H9 (cell line): ENCODE results near the gene FCHSD2. TPM values are rescaled to one million over a fixed set of nuclear protein-coding genes. Genes with fewer than 3 reads are reported as not detected.

Experiments
- DNase-seq: peaks from one replicate; pipeline ENCODE4 v3.0.0-alpha.2; 2017
- H2AFZ ChIP-seq: one replicate; pipeline ENCODE4 v1.6.1; 2013; ENCODE audit warnings: mild to moderate bottlenecking, low read length, control low read depth, moderate library complexity
- H2AK5ac ChIP-seq: 2 replicates; pipeline ENCODE4 v1.6.1; 2013; ENCODE audit warnings: low read length, control low read depth, mixed read lengths; ENCODE audit not compliant: insufficient read length
- H2BK120ac ChIP-seq: one replicate; pipeline ENCODE4 v1.6.1; 2013; ENCODE audit warnings: low read depth, mild to moderate bottlenecking, low read length, control low read depth, inconsistent platforms; ENCODE audit not compliant: poor library complexity, severe bottlenecking
- H2BK12ac ChIP-seq: 2 replicates; pipeline ENCODE4 v1.6.1; 2013; ENCODE audit warnings: low read length, control low read depth, mixed read lengths, low read depth; ENCODE audit not compliant: insufficient read length
- H2BK15ac ChIP-seq: 2 replicates; pipeline ENCODE4 v1.6.1; 2013; ENCODE audit warnings: low read depth, low read length, control low read depth
- H2BK20ac ChIP-seq: one replicate; pipeline ENCODE4 v1.6.1; 2013; ENCODE audit warnings: low read depth, mild to moderate bottlenecking, low read length, control low read depth, inconsistent platforms; ENCODE audit not compliant: poor library complexity, severe bottlenecking
- H2BK5ac ChIP-seq: 2 replicates; pipeline ENCODE4 v1.6.1; 2013; ENCODE audit warnings: low read length, control low read depth, mixed read lengths; ENCODE audit not compliant: insufficient read length
- H3K14ac ChIP-seq: 2 replicates; pipeline ENCODE4 v1.6.1; 2013; ENCODE audit warnings: low read length, control low read depth; ENCODE audit not compliant: insufficient read depth
- H3K18ac ChIP-seq: 2 replicates; pipeline ENCODE4 v1.6.1; 2013; ENCODE audit warnings: low read depth, mild to moderate bottlenecking, mixed read lengths, low read length, control low read depth; ENCODE audit not compliant: insufficient read length
- H3K23ac ChIP-seq: 2 replicates; pipeline ENCODE4 v1.6.1; 2013; ENCODE audit warnings: low read length, control low read depth, mixed read lengths, low read depth; ENCODE audit not compliant: insufficient read length
- H3K23me2 ChIP-seq: 2 replicates; pipeline ENCODE4 v1.6.1; 2013; ENCODE audit warnings: low read depth, mild to moderate bottlenecking, mixed read lengths, low read length, control low read depth; ENCODE audit not compliant: insufficient read length, poor library complexity, severe bottlenecking
- H3K27ac ChIP-seq: 2 replicates; pipeline ENCODE4 v1.5.1; 2013; ENCODE audit warnings: low read length, control low read depth, mixed read lengths, low read depth; ENCODE audit not compliant: insufficient read length
- H3K27me3 ChIP-seq: 2 replicates; pipeline ENCODE4 v1.6.1; 2013; ENCODE audit warnings: low read length, control low read depth, inconsistent platforms; ENCODE audit not compliant: insufficient read depth
- H3K4ac ChIP-seq: 2 replicates; pipeline ENCODE4 v1.6.1; 2013; ENCODE audit warnings: low read depth, mild to moderate bottlenecking, control low read depth, inconsistent platforms, low read length, moderate library complexity
- H3K4me1 ChIP-seq: 2 replicates; pipeline ENCODE4 v1.6.1; 2013; ENCODE audit warnings: low read length, control low read depth, inconsistent platforms; ENCODE audit not compliant: insufficient read depth
- H3K4me2 ChIP-seq: 2 replicates; pipeline ENCODE4 v1.6.1; 2013; ENCODE audit warnings: low read length, control low read depth, mixed read lengths; ENCODE audit not compliant: insufficient read length, insufficient read depth
- H3K56ac ChIP-seq: 2 replicates; pipeline ENCODE4 v1.6.1; 2013; ENCODE audit warnings: low read depth, mild to moderate bottlenecking, mixed read lengths, low read length, control low read depth; ENCODE audit not compliant: insufficient read length
- H3K79me1 ChIP-seq: 2 replicates; pipeline ENCODE4 v1.6.1; 2013; ENCODE audit warnings: low read depth, mild to moderate bottlenecking, moderate library complexity, low read length, control low read depth, inconsistent platforms; ENCODE audit not compliant: insufficient read depth, poor library complexity, severe bottlenecking
- H3K79me2 ChIP-seq: 2 replicates; pipeline ENCODE4 v1.6.1; 2013; ENCODE audit warnings: low read length, control low read depth, inconsistent platforms; ENCODE audit not compliant: insufficient read depth
- H3K9ac ChIP-seq: 2 replicates; pipeline ENCODE4 v1.6.1; 2013; ENCODE audit warnings: low read length, control low read depth, mixed read lengths; ENCODE audit not compliant: insufficient read length; ENCODE audit errors: extremely low read depth
- H3K9me3 ChIP-seq: one replicate; pipeline ENCODE4 v1.6.1; 2013; ENCODE audit warnings: low read depth, low read length, inconsistent platforms; ENCODE audit not compliant: control insufficient read depth
- H3T11ph ChIP-seq: one replicate; pipeline ENCODE4 v1.6.1; 2013; ENCODE audit warnings: mild to moderate bottlenecking, low read length, control low read depth, inconsistent platforms
- H4K20me1 ChIP-seq: one replicate; pipeline ENCODE4 v1.6.1; 2013; ENCODE audit not compliant: control insufficient read depth, insufficient read length, insufficient read depth
- H4K5ac ChIP-seq: 2 replicates; pipeline ENCODE4 v1.6.1; 2013; ENCODE audit warnings: low read depth, mild to moderate bottlenecking, mixed read lengths, low read length, control low read depth; ENCODE audit not compliant: insufficient read length
- H4K8ac ChIP-seq: replicated peaks from 2 replicates; pipeline ENCODE4 v1.6.1; 2013; ENCODE audit warnings: low read length, control low read depth, mixed read lengths, low read depth; ENCODE audit not compliant: insufficient read length
- H4K91ac ChIP-seq: 2 replicates; pipeline ENCODE4 v1.6.1; 2013; ENCODE audit warnings: low read depth, mild to moderate bottlenecking, moderate library complexity, mixed read lengths, low read length, control low read depth; ENCODE audit not compliant: insufficient read length
- H3K27ac Mint-ChIP-seq, 3 experiments: 2 replicates in 2 of 3; 3 replicates in 1 of 3; pipeline ENCODE4 v1.8.0; 2020 to 2021; ENCODE audit warnings: mixed read lengths in 3 of 3, mild to moderate bottlenecking in 1 of 3, moderate library complexity in 1 of 3
- H3K27me3 Mint-ChIP-seq: 2 replicates; pipeline ENCODE4 v1.8.0; 2021; ENCODE audit warnings: low read depth, mild to moderate bottlenecking, moderate library complexity, mixed read lengths
- H3K36me3 Mint-ChIP-seq, 3 experiments: 2 replicates in 2 of 3; 3 replicates in 1 of 3; pipeline ENCODE4 v1.8.0; 2020 to 2021; ENCODE audit warnings: low read depth in 3 of 3, mixed read lengths in 3 of 3; ENCODE audit not compliant: insufficient read depth in 1 of 3
- H3K4me1 Mint-ChIP-seq, 2 experiments: 2 replicates each; pipeline ENCODE4 v1.8.0; 2020; ENCODE audit warnings: mixed read lengths in 2 of 2
- H3K4me3 Mint-ChIP-seq, 2 experiments: 2 replicates in 1 of 2; 3 replicates in 1 of 2; pipeline ENCODE4 v1.8.0; 2020 to 2021; ENCODE audit warnings: mild to moderate bottlenecking in 2 of 2, mixed read lengths in 2 of 2, moderate library complexity in 1 of 2
- H3K9me3 Mint-ChIP-seq, 2 experiments: 2 replicates in 1 of 2; 3 replicates in 1 of 2; pipeline ENCODE4 v1.8.0; 2020; ENCODE audit warnings: mild to moderate bottlenecking in 2 of 2, mixed read lengths in 2 of 2, moderate library complexity in 1 of 2
- WGBS: extraction: QIAGEN DNeasy Blood & Tissue Kit; methylation state at CpG from one replicate; pipeline ENCODE4 v1.1.7; 2013; ENCODE audit warnings: missing lambda C conversion rate, low lambda C conversion rate, mixed read lengths; ENCODE audit not compliant: insufficient read length; ENCODE audit errors: extremely low coverage; 5-methylcytosine and 5-hydroxymethylcytosine counted together
- total RNA-seq: library from RNA; stranded (reverse); gene quantifications from 2 replicates; pipeline ENCODE4 v1.2.1, GENCODE V29; 2021
- TF ChIP-seq, protein P1 (sequence below): fragments of 200-600 bp; sonication (generic); conservative IDR thresholded peaks from 3 replicates; pipeline ENCODE4 v1.8.0; 2021; ENCODE audit warnings: antibody characterized with exemption, mild to moderate bottlenecking

Gene FCHSD2
- total RNA-seq, 1 experiment from 2014 or later: 17.8 TPM

DNA sequence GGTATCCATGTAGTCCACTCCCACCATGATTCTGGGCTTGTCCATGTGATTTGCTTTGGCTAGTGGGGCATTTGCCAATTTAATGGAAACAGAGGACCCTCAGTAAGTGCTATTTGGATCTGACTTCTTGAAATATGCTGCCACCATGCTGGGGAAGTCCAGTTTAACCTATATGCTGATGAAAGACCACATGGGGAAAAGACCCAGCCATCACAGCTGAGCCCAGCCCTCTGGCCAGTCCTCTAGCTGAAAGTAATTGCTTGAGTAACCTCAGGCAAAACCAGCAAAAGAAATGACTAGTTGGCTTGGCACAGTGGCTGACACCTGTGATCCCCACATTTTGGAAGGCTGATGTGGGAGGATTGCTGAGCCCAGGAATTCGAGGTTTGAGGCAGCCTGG is 266.4 kb downstream of the FCHSD2 start:
- H3K4ac ChIP-seq: no peak overlapping the region
- no peaks in the 10 kb centered on the region for H3K9me3 ChIP-seq
- no peak overlapping the region for H2BK5ac ChIP-seq
- no peak overlapping the region for H4K5ac ChIP-seq
- H4K20me1 ChIP-seq: no peaks in the 10 kb centered on the region
- Mint-ChIP-seq H3K4me3 (no peak overlapping the region), H3K27ac (no peak overlapping the region), H3K27me3 (no peaks in the 10 kb centered on the region), H3K4me1 (peaks cover 9 to 10% of the 10 kb centered on the region in 2 experiments; a peak in 3 of 4 replicates), H3K36me3 (no peaks in the 10 kb centered on the region), H3K9me3 (no peaks in the 10 kb centered on the region)
- no peak overlapping the region for H3K56ac ChIP-seq
- H2BK20ac ChIP-seq: no peak overlapping the region
- DNase-seq: no peak
- no CpG with 5 or more reads among the region's 1 CpG for WGBS
- H3K23ac ChIP-seq: no peak overlapping the region
- TF ChIP-seq, protein P1, sequence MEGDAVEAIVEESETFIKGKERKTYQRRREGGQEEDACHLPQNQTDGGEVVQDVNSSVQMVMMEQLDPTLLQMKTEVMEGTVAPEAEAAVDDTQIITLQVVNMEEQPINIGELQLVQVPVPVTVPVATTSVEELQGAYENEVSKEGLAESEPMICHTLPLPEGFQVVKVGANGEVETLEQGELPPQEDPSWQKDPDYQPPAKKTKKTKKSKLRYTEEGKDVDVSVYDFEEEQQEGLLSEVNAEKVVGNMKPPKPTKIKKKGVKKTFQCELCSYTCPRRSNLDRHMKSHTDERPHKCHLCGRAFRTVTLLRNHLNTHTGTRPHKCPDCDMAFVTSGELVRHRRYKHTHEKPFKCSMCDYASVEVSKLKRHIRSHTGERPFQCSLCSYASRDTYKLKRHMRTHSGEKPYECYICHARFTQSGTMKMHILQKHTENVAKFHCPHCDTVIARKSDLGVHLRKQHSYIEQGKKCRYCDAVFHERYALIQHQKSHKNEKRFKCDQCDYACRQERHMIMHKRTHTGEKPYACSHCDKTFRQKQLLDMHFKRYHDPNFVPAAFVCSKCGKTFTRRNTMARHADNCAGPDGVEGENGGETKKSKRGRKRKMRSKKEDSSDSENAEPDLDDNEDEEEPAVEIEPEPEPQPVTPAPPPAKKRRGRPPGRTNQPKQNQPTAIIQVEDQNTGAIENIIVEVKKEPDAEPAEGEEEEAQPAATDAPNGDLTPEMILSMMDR: no peak
- no peaks in the 10 kb centered on the region for H3K4me1 ChIP-seq
- H2AK5ac ChIP-seq: no peak overlapping the region
- H3K79me1 ChIP-seq: no peaks in the 10 kb centered on the region
- H3K27me3 ChIP-seq: no peaks in the 10 kb centered on the region
- no peak overlapping the region for H2AFZ ChIP-seq
- no peak overlapping the region for H3T11ph ChIP-seq
- no peak overlapping the region for H2BK15ac ChIP-seq
- no peak overlapping the region for H4K8ac ChIP-seq
- H3K9ac ChIP-seq: no peak overlapping the region
- H3K14ac ChIP-seq: no peak overlapping the region
- no peak overlapping the region for H2BK120ac ChIP-seq
- H3K18ac ChIP-seq: no peak overlapping the region
- no peak overlapping the region for H4K91ac ChIP-seq
- no peaks in the 10 kb centered on the region for H3K79me2 ChIP-seq
- no peak overlapping the region for H3K4me2 ChIP-seq
- no peak overlapping the region for H2BK12ac ChIP-seq
- no peaks in the 10 kb centered on the region for H3K23me2 ChIP-seq
- no peak overlapping the region for H3K27ac ChIP-seq
